GM12878 (cell line): ENCODE data around the gene ASTN1.

Experiments
- CHD2 ChIP-seq: IDR thresholded peaks from 2 replicates; pipeline ENCODE4 v1.6.1; 2011; ENCODE audit warnings: low read depth, low read length, improper control_type of control experiment, borderline replicate concordance
- CTCF ChIP-seq, 3 experiments: IDR thresholded peaks in 2 of 3; conservative IDR thresholded peaks in 1 of 3; 2 replicates each; pipeline ENCODE4 v1.5.1; 2011; ENCODE audit warnings: low read depth in 3 of 3, low read length in 3 of 3, mild to moderate bottlenecking in 3 of 3, control low read depth in 2 of 3, moderate library complexity in 2 of 3, inconsistent platforms in 1 of 3, mixed read lengths in 1 of 3; ENCODE audit not compliant: control insufficient read depth in 2 of 3, insufficient read depth in 1 of 3; ENCODE audit errors: extremely low read depth in 1 of 3
- DPF2 ChIP-seq: fragments of 450-650 bp; IDR thresholded peaks from 2 replicates; pipeline ENCODE4 v1.6.1; 2017; ENCODE audit warnings: mild to moderate bottlenecking
- E4F1 ChIP-seq: fragments of 450-650 bp; IDR thresholded peaks from 2 replicates; pipeline ENCODE4 v1.6.1; 2018; ENCODE audit warnings: borderline replicate concordance, mild to moderate bottlenecking; ENCODE audit not compliant: partially characterized antibody
- EGR1 ChIP-seq, 2 experiments: IDR thresholded peaks; 1 replicate in 1 of 2; 2 replicates in 1 of 2; pipeline ENCODE4 v1.6.1; 2011 to 2012; ENCODE audit warnings: low read depth in 2 of 2, low read length in 2 of 2, borderline replicate concordance in 1 of 2, mild to moderate bottlenecking in 1 of 2, moderate library complexity in 1 of 2
- EP300 ChIP-seq, 2 experiments: fragments of 150-350 bp in 1 of 2; IDR thresholded peaks; 2 replicates each; pipeline ENCODE4 v1.6.1; 2011 to 2012; ENCODE audit warnings: low read depth in 2 of 2, low read length in 2 of 2, borderline replicate concordance in 1 of 2, improper control_type of control experiment in 1 of 2, inconsistent platforms in 1 of 2; ENCODE audit not compliant: control insufficient read depth in 1 of 2
- GABPA ChIP-seq: IDR thresholded peaks from 2 replicates; pipeline ENCODE4 v1.6.1; 2014; ENCODE audit warnings: antibody characterized with exemption, low read depth, mild to moderate bottlenecking, inconsistent platforms
- NRF1 ChIP-seq: conservative IDR thresholded peaks from 2 replicates; pipeline ENCODE4 v1.6.1; 2011; ENCODE audit warnings: mild to moderate bottlenecking, low read depth, low read length, improper control_type of control experiment
- SMAD1 ChIP-seq: fragments of 450-650 bp; IDR thresholded peaks from 2 replicates; pipeline ENCODE4 v1.6.1; 2018; ENCODE audit warnings: mild to moderate bottlenecking, low read depth; ENCODE audit not compliant: partially characterized antibody
- YY1 ChIP-seq: IDR thresholded peaks from 2 replicates; pipeline ENCODE4 v1.6.1; 2011; ENCODE audit warnings: low read depth, mild to moderate bottlenecking, low read length

GRCh38 chr1:177023249-177023648 lies 141.3 kb downstream of the ASTN1 start:
- TF ChIP-seq EGR1 (IDR thresholded peaks at IDR 0.05; ENCODE audit: borderline replicate concordance in 1 of 2, low read depth in 2 of 2, low read length in 2 of 2) (no peak), DPF2 (no peak), YY1 (no peak), GABPA (no peak), EP300 (IDR thresholded peaks at IDR 0.05; ENCODE audit: borderline replicate concordance in 1 of 2, control insufficient read depth in 1 of 2, low read depth in 2 of 2, low read length in 2 of 2) (no peak), CHD2 (no peak), CTCF (IDR thresholded peaks at IDR 0.05 in 2 of 3, conservative IDR thresholded peaks at IDR 0.05 in 1 of 3; ENCODE audit: control insufficient read depth in 2 of 3, extremely low read depth in 1 of 3, insufficient read depth in 1 of 3, low read depth in 3 of 3, low read length in 3 of 3) (no peak), E4F1 (no peak), NRF1 (no peak), SMAD1 (no peak)
